ENCODE results near the gene DTX3L.

The DTX3L gene

GRCh38 chr3:122546151-122546550 is 18.0 kb upstream of the DTX3L start:
- TF ChIP-seq, protein P1, sequence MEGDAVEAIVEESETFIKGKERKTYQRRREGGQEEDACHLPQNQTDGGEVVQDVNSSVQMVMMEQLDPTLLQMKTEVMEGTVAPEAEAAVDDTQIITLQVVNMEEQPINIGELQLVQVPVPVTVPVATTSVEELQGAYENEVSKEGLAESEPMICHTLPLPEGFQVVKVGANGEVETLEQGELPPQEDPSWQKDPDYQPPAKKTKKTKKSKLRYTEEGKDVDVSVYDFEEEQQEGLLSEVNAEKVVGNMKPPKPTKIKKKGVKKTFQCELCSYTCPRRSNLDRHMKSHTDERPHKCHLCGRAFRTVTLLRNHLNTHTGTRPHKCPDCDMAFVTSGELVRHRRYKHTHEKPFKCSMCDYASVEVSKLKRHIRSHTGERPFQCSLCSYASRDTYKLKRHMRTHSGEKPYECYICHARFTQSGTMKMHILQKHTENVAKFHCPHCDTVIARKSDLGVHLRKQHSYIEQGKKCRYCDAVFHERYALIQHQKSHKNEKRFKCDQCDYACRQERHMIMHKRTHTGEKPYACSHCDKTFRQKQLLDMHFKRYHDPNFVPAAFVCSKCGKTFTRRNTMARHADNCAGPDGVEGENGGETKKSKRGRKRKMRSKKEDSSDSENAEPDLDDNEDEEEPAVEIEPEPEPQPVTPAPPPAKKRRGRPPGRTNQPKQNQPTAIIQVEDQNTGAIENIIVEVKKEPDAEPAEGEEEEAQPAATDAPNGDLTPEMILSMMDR (IDR thresholded peaks at IDR 0.05), result no peak
- no peak for TF ChIP-seq ZFX (IDR thresholded peaks at IDR 0.05; ENCODE audit: borderline replicate concordance)
- no peak overlapping the region for H3K27ac ChIP-seq

DNA sequence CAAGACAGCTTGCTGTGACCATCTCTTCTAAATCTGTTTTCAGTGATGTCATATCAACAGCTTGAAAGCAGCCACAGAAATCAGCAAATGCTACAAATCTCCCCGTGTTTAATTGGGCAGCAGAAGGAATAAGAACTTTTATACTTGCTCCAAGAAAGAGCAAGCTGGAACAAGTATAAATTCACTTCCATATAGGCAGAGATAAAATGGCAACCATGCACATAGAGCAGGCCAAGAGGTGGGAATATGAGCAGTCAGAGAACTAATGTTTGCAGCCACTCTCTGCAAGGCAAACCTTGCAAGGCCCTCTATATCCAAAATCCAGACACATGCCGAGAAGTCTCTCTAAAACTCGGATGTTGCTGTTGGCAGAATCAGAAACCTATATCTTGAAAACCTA is 16.1 kb upstream of the DTX3L start:
- no peak for TF ChIP-seq ZFX (IDR thresholded peaks at IDR 0.05; ENCODE audit: borderline replicate concordance)
- TF ChIP-seq, protein P1 (IDR thresholded peaks at IDR 0.05), result no peak
- no peak overlapping the region for H3K27ac ChIP-seq

DNA sequence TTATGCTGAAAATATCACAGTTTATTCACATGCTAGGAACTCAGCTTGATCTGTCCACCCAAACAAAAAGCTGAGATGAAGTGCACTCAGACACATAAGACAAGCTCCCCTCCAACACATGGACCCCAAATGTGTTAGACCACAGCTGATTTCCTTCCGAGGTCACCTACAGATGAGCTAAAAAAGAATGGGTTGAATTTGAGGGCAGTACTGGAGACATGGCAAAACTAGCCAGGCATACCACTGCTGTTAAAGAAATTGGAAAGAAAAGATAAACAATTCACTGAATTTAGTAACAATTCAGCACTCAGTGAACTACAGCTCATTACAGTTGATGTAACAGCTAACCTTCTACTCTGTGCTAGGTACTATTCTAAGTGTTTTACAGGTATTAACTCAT is 15.5 kb upstream of the DTX3L start:
- no peak overlapping the region for H3K27ac ChIP-seq
- TF ChIP-seq ZFX (IDR thresholded peaks at IDR 0.05; ENCODE audit: borderline replicate concordance), result no peak
- TF ChIP-seq, protein P1 (IDR thresholded peaks at IDR 0.05), result no peak

- no peak for TF ChIP-seq ZFX (IDR thresholded peaks at IDR 0.05; ENCODE audit: borderline replicate concordance)
- TF ChIP-seq, protein P1 (IDR thresholded peaks at IDR 0.05), result no peak
- no peak overlapping the region for H3K27ac ChIP-seq
These were observed 11.0 kb upstream of the DTX3L start for GRCh38 chr3:122553171-122553570.

GRCh38 chr3:122555275-122556071 is 8.7 kb upstream of the DTX3L start:
- H3K27ac ChIP-seq, result no peak overlapping the region
- TF ChIP-seq ZFX (IDR thresholded peaks at IDR 0.05; ENCODE audit: borderline replicate concordance), result no peak
- TF ChIP-seq, protein P1 (IDR thresholded peaks at IDR 0.05), result no peak

DNA sequence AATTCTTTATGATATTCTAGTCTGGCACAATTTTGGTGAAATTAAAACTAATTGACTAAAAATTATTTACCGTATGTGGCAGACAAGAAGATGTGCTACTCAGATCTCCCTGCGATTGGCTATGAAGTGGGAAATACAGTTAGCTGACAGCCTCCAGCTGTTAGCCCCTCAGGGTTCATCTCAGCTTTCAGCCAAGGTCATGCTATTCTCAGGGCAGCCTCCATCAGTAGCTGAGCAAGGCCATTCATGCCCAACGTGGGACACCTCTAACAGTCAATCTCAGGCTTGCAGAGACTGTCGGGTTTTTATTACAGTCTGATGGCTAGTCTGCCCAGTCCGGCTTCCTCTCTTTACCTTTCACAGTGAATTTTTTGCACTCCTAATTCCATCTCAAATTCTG is 6.8 kb upstream of the DTX3L start:
- no peak for TF ChIP-seq ZFX (IDR thresholded peaks at IDR 0.05; ENCODE audit: borderline replicate concordance)
- TF ChIP-seq, protein P1 (IDR thresholded peaks at IDR 0.05), result no peak
- H3K27ac ChIP-seq, result no peak overlapping the region

DNA sequence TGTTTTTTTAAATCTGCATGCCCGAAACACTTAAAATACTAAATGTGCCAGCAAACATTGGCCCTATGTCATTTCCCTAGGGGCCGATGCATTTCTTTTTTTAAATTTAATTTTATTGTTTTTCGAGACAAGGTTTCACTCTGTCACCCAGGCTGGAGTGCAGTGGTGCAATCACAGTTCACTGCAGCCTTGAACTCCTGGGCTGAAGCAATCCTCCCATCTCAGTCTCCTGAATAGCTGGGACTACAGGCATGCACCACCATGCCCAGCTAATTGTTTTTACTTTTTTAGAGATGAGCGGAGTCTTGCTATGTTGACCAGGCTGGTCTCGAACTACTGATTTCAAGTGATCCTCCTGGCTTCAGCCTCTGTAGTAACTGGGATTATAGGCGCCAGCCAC is 5.5 kb upstream of the DTX3L start:
- no peak overlapping the region for H3K27ac ChIP-seq
- no peak for TF ChIP-seq ZFX (IDR thresholded peaks at IDR 0.05; ENCODE audit: borderline replicate concordance)
- TF ChIP-seq, protein P1 (IDR thresholded peaks at IDR 0.05), result no peak
